GM12878 (cell line): ENCODE results near the gene ITM2C. TPM values are rescaled to one million over a fixed set of nuclear protein-coding genes. Genes with fewer than 3 reads are reported as not detected.

Experiments used
- ATAC-seq: fragments of 200-7000 bp; cut with Tn5 transposase; 3 replicates; pipeline ENCODE4 v1.9.1; 2020; ENCODE audit warnings: mild to moderate bottlenecking, moderate library complexity
- BruUV-seq: library from RNA; stranded (reverse); fragments of 400-500 nt; replicated peaks from 2 replicates; lab custom pipeline; 2021; lab: Mats Ljungman, UMichigan
- CTCF ChIA-PET: fragments of 300-600 bp; sonication (Branson Sonifier 250); formaldehyde crosslinking; extraction: SDS; loops from one replicate; lab custom pipeline; 2021; ENCODE audit warnings: inconsistent platforms; lab: Yijun Ruan, JAX
- POLR2A ChIA-PET: fragments of 350-600 bp; formaldehyde crosslinking; extraction: SDS; loops from one replicate; lab custom pipeline; 2021; ENCODE audit warnings: inconsistent platforms; lab: Charles Lee
- RAD21 ChIA-PET: fragments of 300-600 bp; sonication (Branson Sonifier 250); formaldehyde crosslinking; loops from one replicate; lab custom pipeline; 2023; ENCODE audit warnings: antibody characterized with exemption; ENCODE audit not compliant: unreplicated experiment; lab: Charles Lee
- SMC1A ChIA-PET: fragments of 300-600 bp; sonication (Branson Sonifier 250); formaldehyde crosslinking; loops from one replicate; lab custom pipeline; 2023; ENCODE audit not compliant: unreplicated experiment, uncharacterized antibody; lab: Charles Lee
- DNase-seq: peaks from one replicate; pipeline ENCODE4 v3.0.0-alpha.2; 2011; ENCODE audit warnings: low read depth, low spot score
- FAIRE-seq: peaks from 3 replicates; lab custom pipeline; 2011; peaks lifted over from hg19 to GRCh38; lab: Jason Lieb, UNC
- H2AFZ ChIP-seq: 2 replicates; pipeline ENCODE4 v1.6.0; 2011; ENCODE audit warnings: low read depth, low read length, control low read depth; ENCODE audit not compliant: control insufficient read depth
- H3K27ac ChIP-seq: 2 replicates; pipeline ENCODE4 v1.5.1; 2011; ENCODE audit warnings: control low read depth; ENCODE audit not compliant: control insufficient read depth, insufficient read depth
- H3K27me3 ChIP-seq, 2 experiments: replicated peaks in 1 of 2; 2 replicates each; pipeline versions ENCODE4 v1.6.0 to v1.6.1; 2011; ENCODE audit warnings: low read length in 1 of 2; ENCODE audit not compliant: control insufficient read depth in 2 of 2, insufficient read depth in 2 of 2
- H3K36me3 ChIP-seq, 2 experiments: 2 replicates each; pipeline ENCODE4 v1.5.1; 2011; ENCODE audit warnings: low read length in 1 of 2; ENCODE audit not compliant: control insufficient read depth in 2 of 2, insufficient read depth in 2 of 2
- H3K4me1 ChIP-seq: 2 replicates; pipeline ENCODE4 v1.6.1; 2011; ENCODE audit warnings: mild to moderate bottlenecking, low read length, moderate library complexity, mixed read lengths; ENCODE audit not compliant: control insufficient read depth, insufficient read depth
- H3K4me2 ChIP-seq: 2 replicates; pipeline ENCODE4 v1.6.0; 2011; ENCODE audit warnings: control low read depth; ENCODE audit not compliant: control insufficient read depth, insufficient read depth
- H3K4me3 ChIP-seq: fragments of 200-600 bp; sonication (generic); 2 replicates; pipeline ENCODE4 v1.5.1; 2016
- H3K79me2 ChIP-seq: 2 replicates; pipeline ENCODE4 v1.6.0; 2011; ENCODE audit warnings: low read length; ENCODE audit not compliant: control insufficient read depth, insufficient read depth
- H3K9ac ChIP-seq: 2 replicates; pipeline ENCODE4 v1.8.0; 2011; ENCODE audit warnings: low read length, control low read depth, mixed read lengths; ENCODE audit not compliant: control insufficient read depth, insufficient read depth
- H3K9me3 ChIP-seq: replicated peaks from 3 replicates; pipeline ENCODE4 v1.5.1; 2011; ENCODE audit warnings: mild to moderate bottlenecking, low read length; ENCODE audit not compliant: control insufficient read depth, insufficient read depth
- H4K20me1 ChIP-seq: 2 replicates; pipeline ENCODE4 v1.6.0; 2011; ENCODE audit not compliant: control insufficient read depth, insufficient read depth
- ATF3 ChIP-seq: IDR thresholded peaks from 2 replicates; pipeline ENCODE4 v1.6.1; 2011; ENCODE audit warnings: low read depth, mild to moderate bottlenecking, low read length, moderate library complexity, borderline replicate concordance; ENCODE audit errors: extremely low read depth
- ATF7 ChIP-seq: fragments of 450-650 bp; IDR thresholded peaks from 2 replicates; pipeline ENCODE4 v1.6.1; 2016; ENCODE audit warnings: low read depth, mild to moderate bottlenecking
- CEBPZ ChIP-seq: fragments of 150-350 bp; IDR thresholded peaks from 2 replicates; pipeline ENCODE4 v1.6.1; 2016; ENCODE audit warnings: low read depth, low read length
- CTCF ChIP-seq, 3 experiments: IDR thresholded peaks in 2 of 3; conservative IDR thresholded peaks in 1 of 3; 2 replicates each; pipeline ENCODE4 v1.5.1; 2011; ENCODE audit warnings: low read depth in 3 of 3, low read length in 3 of 3, mild to moderate bottlenecking in 3 of 3, control low read depth in 2 of 3, moderate library complexity in 2 of 3, inconsistent platforms in 1 of 3, mixed read lengths in 1 of 3; ENCODE audit not compliant: control insufficient read depth in 2 of 3, insufficient read depth in 1 of 3; ENCODE audit errors: extremely low read depth in 1 of 3
- HSF1 ChIP-seq: fragments of 150-350 bp; IDR thresholded peaks from 2 replicates; pipeline ENCODE4 v1.6.1; 2014; ENCODE audit warnings: mild to moderate bottlenecking, low read depth, low read length
- JUND ChIP-seq: IDR thresholded peaks from 2 replicates; pipeline ENCODE4 v1.6.1; 2012; ENCODE audit warnings: low read depth, mild to moderate bottlenecking, low read length, improper control_type of control experiment, moderate library complexity
- KLF5 ChIP-seq: fragments of 450-650 bp; IDR thresholded peaks from 2 replicates; pipeline ENCODE4 v1.6.1; 2014; ENCODE audit warnings: mild to moderate bottlenecking; ENCODE audit not compliant: partially characterized antibody
- MYC ChIP-seq: IDR thresholded peaks from 2 replicates; pipeline ENCODE4 v1.6.1; 2011; ENCODE audit warnings: mild to moderate bottlenecking, low read length, moderate library complexity, inconsistent platforms; ENCODE audit not compliant: insufficient read depth, insufficient replicate concordance, insufficient read length, severe bottlenecking
- NR2F1 ChIP-seq: fragments of 450-650 bp; conservative IDR thresholded peaks from 2 replicates; pipeline ENCODE4 v1.6.1; 2017; ENCODE audit warnings: mild to moderate bottlenecking
- PAX8 ChIP-seq: fragments of 450-650 bp; IDR thresholded peaks from 2 replicates; pipeline ENCODE4 v1.6.1; 2017; ENCODE audit warnings: mild to moderate bottlenecking, moderate library complexity
- SP1 ChIP-seq: IDR thresholded peaks from one replicate; pipeline ENCODE4 v1.6.1; 2011; ENCODE audit warnings: low read depth, low read length
- ZBTB11 ChIP-seq: fragments of 450-650 bp; formaldehyde crosslinking; IDR thresholded peaks from 2 replicates; pipeline ENCODE4 v1.5.0; 2022; ENCODE audit warnings: mild to moderate bottlenecking, missing genetic modification characterization
- WGBS: methylation state at CpG from one replicate; pipeline ENCODE4 v1.1.6; 2016; ENCODE audit warnings: low lambda C conversion rate; ENCODE audit not compliant: insufficient replicate concordance, insufficient coverage; ENCODE audit errors: missing lambda C conversion rate; 5-methylcytosine and 5-hydroxymethylcytosine counted together
- in situ Hi-C: fragments of 300-500 bp; cut with MboI; formaldehyde crosslinking; loops from 9 replicates; pipeline ENCODE4 v1.14.3; 2018; ENCODE audit warnings: mixed read lengths
- intact Hi-C: fragments of 100-400 bp; cut with micrococcal nuclease; formaldehyde crosslinking; loops from one replicate; pipeline ENCODE4 v1.14.2; 2022; ENCODE audit not compliant: unreplicated experiment
- polyA plus RNA-seq, 11 experiments: library from polyadenylated mRNA; depleted of rRNA in 4 of 11; unstranded in 6 of 11; stranded (reverse) in 5 of 11; fragments of >200 nt; fragmentation: Nextera tagmentation in 4 of 11; fragmentation: Illumina TruSeq in 1 of 11; extraction: Ambion mirVana in 4 of 11; extraction: Trizol in 1 of 11; gene quantifications; 1 replicate in 1 of 11; 2 replicates in 10 of 11; pipeline versions ENCODE4 v1.2.1 to v1.2.3, GENCODE V29; 2011 to 2016; ENCODE audit warnings: inconsistent platforms in 2 of 11, missing spikeins in 2 of 11, low read depth in 1 of 11
- total RNA-seq, 4 experiments: library from RNA; depleted of rRNA in 3 of 4; stranded (reverse); fragments of >200 nt in 3 of 4; fragmentation: Illumina TruSeq in 1 of 4; extraction: Trizol in 1 of 4; gene quantifications; 2 replicates each; pipeline versions ENCODE4 v1.2.1 to v1.2.3, GENCODE V29; 2013 to 2021

ITM2C gene
- total and polyA plus RNA-seq, 10 of the 15 experiments (the other 5 are each of a cell fraction or from before 2014, with no cell fraction given): 5.4 to 195 (median 149) TPM

- peak overlapping the region; percentile 63 for H3K4me3 ChIP-seq
- no peaks in the 10 kb centered on the region for H3K27me3 ChIP-seq
- H3K4me1 ChIP-seq: peaks cover 29% of the 10 kb centered on the region
- intact Hi-C loops: no loop called here
- DNase-seq (no peak), FAIRE-seq (no peak), ATAC-seq (peak; percentile 13)
- ChIA-PET SMC1A (interaction anchor here (1.1 to 16.5 kb wide), 7 partner anchors 9 to 67 kb away, joined by 3 to 248 read pairs (median 9); no protein-coding TSS in a partner anchor), POLR2A (interaction anchor here (0.9 to 9.7 kb wide), 8 partner anchors 27 to 544 kb away, joined by 3 to 117 read pairs (median 4); partner anchors contain the start of genes NCL and PSMD1), RAD21 (interaction anchor here (0.9 to 2.3 kb wide), 11 partner anchors 17 to 96 kb away, joined by 3 to 36 read pairs (median 4); no protein-coding TSS in a partner anchor), CTCF (interaction anchor here (0.7 to 16.2 kb wide), 11 partner anchors 12 to 72 kb away, joined by 3 to 315 read pairs (median 4); no protein-coding TSS in a partner anchor)
- H3K9me3 ChIP-seq: no peaks in the 10 kb centered on the region
- H3K4me2 ChIP-seq: peak overlapping the region; percentile 93
- in situ Hi-C loops: loop anchor here (10.0 kb wide), 1 partner anchor 65 kb away; no protein-coding TSS in a partner anchor
- H4K20me1 ChIP-seq: no peaks in the 10 kb centered on the region
- 0 out of 2 replicates have a peak overlapping the region, but pooled peaks have one; percentile 9 for H2AFZ ChIP-seq
- peak overlapping the region; percentile 69 for H3K9ac ChIP-seq
- WGBS: 0% methylated on average over 2 of the region's 2 CpGs
- peaks cover 97% of the 10 kb centered on the region for H3K79me2 ChIP-seq
- BruUV-seq: no TSS peak
- peak overlapping the region; percentile 81 for H3K27ac ChIP-seq
- H3K36me3 ChIP-seq: no peaks in the 10 kb centered on the region; a peak in 1 of 4 replicates
- no peak for TF ChIP-seq HSF1
- no peak for TF ChIP-seq CEBPZ
- TF ChIP-seq JUND: no peak
- TF ChIP-seq ATF7: no peak
- TF ChIP-seq CTCF (IDR thresholded peaks at IDR 0.05 in 2 of 3, conservative IDR thresholded peaks at IDR 0.05 in 1 of 3; ENCODE audit: control insufficient read depth in 2 of 3, extremely low read depth in 1 of 3, insufficient read depth in 1 of 3, low read depth in 3 of 3, low read length in 3 of 3): no peak
- TF ChIP-seq MYC: no peak
- TF ChIP-seq KLF5: no peak
- TF ChIP-seq ATF3: no peak
- no peak for TF ChIP-seq ZBTB11
- peak; percentile 94 for TF ChIP-seq NR2F1
- TF ChIP-seq PAX8: no peak
- TF ChIP-seq SP1: no peak
Observed at GRCh38 chr2:230920167-230920566, 55.4 kb downstream of the ITM2C start.
